ENCODE data around the gene VAMP1.
"Not testable (repeated sequence)": the region's sequence is repeated elsewhere in the genome, so short reads cannot be mapped to it uniquely, and the experiment has no call there.

The VAMP1 gene

DNA sequence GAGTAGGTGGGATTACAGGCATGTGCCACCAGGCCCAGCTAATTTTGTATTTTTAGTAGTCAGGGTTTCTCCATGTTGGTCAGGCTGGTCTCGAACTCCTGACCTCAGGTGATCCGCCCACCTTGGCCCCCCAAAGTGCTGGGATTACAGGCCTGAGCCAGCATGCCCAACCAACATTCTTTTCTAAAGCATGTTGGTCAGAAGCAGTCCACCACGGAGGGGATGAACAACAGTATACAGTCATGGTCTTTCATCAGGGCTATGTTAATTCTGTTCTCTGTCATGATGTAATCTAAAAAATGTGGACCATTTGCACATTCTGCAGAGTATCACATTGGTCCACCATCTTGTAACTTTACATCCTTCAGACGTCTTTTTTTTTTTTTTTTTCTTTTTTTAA is 19.0 kb upstream of the VAMP1 start:
- no peak for TF ChIP-seq CTCF (IDR thresholded peaks at IDR 0.05; ENCODE audit: low read length)
- no peak for TF ChIP-seq EZH2 (IDR thresholded peaks at IDR 0.05; ENCODE audit: borderline replicate concordance, low read length)

GRCh38 chr12:6488240-6488639 is 17.8 kb upstream of the VAMP1 start:
- peaks cover 15% of the 10 kb centered on the region for H3K36me3 ChIP-seq (ENCODE audit: insufficient read depth, low read length)
- peaks cover 10% of the 10 kb centered on the region for H3K79me2 ChIP-seq (ENCODE audit: insufficient read depth, low read length)
- H2AFZ ChIP-seq (ENCODE audit: low read length): no peak overlapping the region
- no peaks in the 10 kb centered on the region for H3K27me3 ChIP-seq (ENCODE audit: insufficient read depth, low read length)
- no peaks in the 10 kb centered on the region for H4K20me1 ChIP-seq (ENCODE audit: insufficient read depth, low read length)
- no peak overlapping the region for H3K4me2 ChIP-seq (ENCODE audit: low read length)
- H3K27ac ChIP-seq (ENCODE audit: low read depth, low read length, poor library complexity, severe bottlenecking): no peak overlapping the region
- TF ChIP-seq EZH2 (IDR thresholded peaks at IDR 0.05; ENCODE audit: borderline replicate concordance, low read length) (no peak), CTCF (IDR thresholded peaks at IDR 0.05; ENCODE audit: low read length) (no peak)
- no peak overlapping the region for H3K9ac ChIP-seq (ENCODE audit: low read length)
- H3K4me1 ChIP-seq (ENCODE audit: insufficient read depth, low read length, severe bottlenecking): peaks cover 11% of the 10 kb centered on the region
- H3K4me3 ChIP-seq (ENCODE audit: low read depth, low read length, poor library complexity, severe bottlenecking): no peak overlapping the region
- H3F3A ChIP-seq (ENCODE audit: insufficient read depth, low read length): no peaks in the 10 kb centered on the region
- no peaks in the 10 kb centered on the region for H3K9me3 ChIP-seq (ENCODE audit: low read length)
- no peaks in the 10 kb centered on the region for H3K9me2 ChIP-seq (ENCODE audit: low read depth, low read length)

More for the DNA sequence above, 19.0 kb upstream of the VAMP1 start:
- Histone ChIP-seq H3K9ac (ENCODE audit: low read length) (no peak overlapping the region), H3K27me3 (ENCODE audit: insufficient read depth, low read length) (no peaks in the 10 kb centered on the region), H3K27ac (ENCODE audit: low read depth, low read length, poor library complexity, severe bottlenecking) (no peak overlapping the region), H3K4me3 (ENCODE audit: low read depth, low read length, poor library complexity, severe bottlenecking) (no peak overlapping the region), H3K9me3 (ENCODE audit: low read length) (no peaks in the 10 kb centered on the region), H4K20me1 (ENCODE audit: insufficient read depth, low read length) (no peaks in the 10 kb centered on the region), H3K36me3 (ENCODE audit: insufficient read depth, low read length) (peaks cover 15% of the 10 kb centered on the region), H3K4me1 (ENCODE audit: insufficient read depth, low read length, severe bottlenecking) (peaks cover 11% of the 10 kb centered on the region), H3K79me2 (ENCODE audit: insufficient read depth, low read length) (peaks cover 10% of the 10 kb centered on the region), H3K4me2 (ENCODE audit: low read length) (no peak overlapping the region), H3F3A (ENCODE audit: insufficient read depth, low read length) (no peaks in the 10 kb centered on the region), H2AFZ (ENCODE audit: low read length) (no peak overlapping the region), H3K9me2 (ENCODE audit: low read depth, low read length) (no peaks in the 10 kb centered on the region)

DNA sequence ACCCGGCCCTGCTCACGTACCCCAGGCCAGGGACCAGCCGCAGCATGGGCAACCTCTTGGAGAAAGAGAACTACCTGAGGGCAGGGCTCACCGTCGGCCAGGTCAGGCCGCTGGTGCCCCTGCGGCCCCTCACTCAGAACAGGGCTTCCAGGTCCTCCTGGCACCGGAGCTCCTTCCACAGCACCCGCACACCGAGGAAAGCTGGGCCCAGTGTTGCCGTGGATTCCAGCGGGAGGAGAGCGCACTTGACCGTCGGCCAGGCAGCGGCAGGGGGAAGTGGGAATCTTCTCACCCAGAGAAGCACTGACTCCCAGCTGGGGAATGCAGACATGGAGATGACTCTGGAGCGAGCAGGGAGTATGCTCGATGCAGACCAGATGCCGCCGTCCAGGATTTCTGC is 7.9 kb upstream of the VAMP1 start:
- H3K4me1 ChIP-seq (ENCODE audit: insufficient read depth, low read length, severe bottlenecking): no peaks in the 10 kb centered on the region
- H3K9me2 ChIP-seq (ENCODE audit: low read depth, low read length): no peaks in the 10 kb centered on the region
- H3K27me3 ChIP-seq (ENCODE audit: insufficient read depth, low read length): no peaks in the 10 kb centered on the region; the same call in 1 of the 2 replicates
- no peaks in the 10 kb centered on the region for H3F3A ChIP-seq (ENCODE audit: insufficient read depth, low read length)
- H3K36me3 ChIP-seq (ENCODE audit: insufficient read depth, low read length): no peaks in the 10 kb centered on the region
- H3K9ac ChIP-seq (ENCODE audit: low read length): no peak overlapping the region
- no peak overlapping the region for H2AFZ ChIP-seq (ENCODE audit: low read length)
- TF ChIP-seq EZH2 (IDR thresholded peaks at IDR 0.05; ENCODE audit: borderline replicate concordance, low read length) (no peak), CTCF (IDR thresholded peaks at IDR 0.05; ENCODE audit: low read length) (no peak)
- H3K4me3 ChIP-seq (ENCODE audit: low read depth, low read length, poor library complexity, severe bottlenecking): no peak overlapping the region
- peaks cover 4% of the 10 kb centered on the region; the same call in 1 of the 2 replicates for H3K9me3 ChIP-seq (ENCODE audit: low read length)
- no peaks in the 10 kb centered on the region for H4K20me1 ChIP-seq (ENCODE audit: insufficient read depth, low read length)
- no peak overlapping the region for H3K27ac ChIP-seq (ENCODE audit: low read depth, low read length, poor library complexity, severe bottlenecking)
- no peaks in the 10 kb centered on the region for H3K79me2 ChIP-seq (ENCODE audit: insufficient read depth, low read length)
- H3K4me2 ChIP-seq (ENCODE audit: low read length): no peak overlapping the region

GRCh38 chr12:6477601-6478377 is 7.3 kb upstream of the VAMP1 start:
- H3F3A ChIP-seq (ENCODE audit: insufficient read depth, low read length); H3K36me3 ChIP-seq (ENCODE audit: insufficient read depth, low read length); H3K9ac ChIP-seq (ENCODE audit: low read length); H3K4me1 ChIP-seq (ENCODE audit: insufficient read depth, low read length, severe bottlenecking); H3K4me3 ChIP-seq (ENCODE audit: low read depth, low read length, poor library complexity, severe bottlenecking); H3K27me3 ChIP-seq (ENCODE audit: insufficient read depth, low read length); H3K9me2 ChIP-seq (ENCODE audit: low read depth, low read length); H3K79me2 ChIP-seq (ENCODE audit: insufficient read depth, low read length); H3K4me2 ChIP-seq (ENCODE audit: low read length); H3K9me3 ChIP-seq (ENCODE audit: low read length); H3K27ac ChIP-seq (ENCODE audit: low read depth, low read length, poor library complexity, severe bottlenecking); H2AFZ ChIP-seq (ENCODE audit: low read length); H4K20me1 ChIP-seq (ENCODE audit: insufficient read depth, low read length): not testable (repeated sequence)
